HepG2 (cell line): ENCODE results near the gene EEA1. TPM values are rescaled to one million over a fixed set of nuclear protein-coding genes. Genes with fewer than 3 reads are reported as not detected.

ENCODE experiments used
- ARID4A ChIP-seq: sonication (generic); formaldehyde crosslinking; IDR thresholded peaks from 2 replicates; pipeline ENCODE4 v1.5.0; 2020; ENCODE audit warnings: mild to moderate bottlenecking, missing genetic modification reagents, borderline replicate concordance
- CREB1 ChIP-seq, 2 experiments: fragments of 450-650 bp in 1 of 2; IDR thresholded peaks; 2 replicates each; pipeline ENCODE4 v1.6.1; 2016 to 2017; ENCODE audit warnings: control low read depth in 1 of 2, mild to moderate bottlenecking in 1 of 2, missing compliant biosample characterization in 1 of 2, missing genetic modification characterization in 1 of 2
- FOXA3 ChIP-seq: IDR thresholded peaks from 2 replicates; pipeline ENCODE4 v1.6.1; 2016; ENCODE audit warnings: missing genetic modification reagents, missing compliant biosample characterization
- MXI1 ChIP-seq: IDR thresholded peaks from 3 replicates; pipeline ENCODE4 v1.6.1; 2012; ENCODE audit warnings: low read depth, low read length, inconsistent platforms, borderline replicate concordance
- NFE2L2 ChIP-seq: fragments of 150-350 bp; IDR thresholded peaks from 2 replicates; pipeline ENCODE4 v1.6.1; 2014; ENCODE audit warnings: low read length
- NR1H2 ChIP-seq: sonication (generic); formaldehyde crosslinking; IDR thresholded peaks from 2 replicates; pipeline ENCODE4 v1.8.1; 2022; ENCODE audit warnings: low read depth, missing genetic modification reagents, borderline replicate concordance
- PITX1 ChIP-seq: sonication (generic); formaldehyde crosslinking; IDR thresholded peaks from 2 replicates; pipeline ENCODE4 v1.5.1; 2020; ENCODE audit warnings: mild to moderate bottlenecking, missing genetic modification reagents
- PRDM15 ChIP-seq: sonication (generic); formaldehyde crosslinking; IDR thresholded peaks from 2 replicates; pipeline ENCODE4 v1.4.0; 2020; ENCODE audit warnings: missing genetic modification reagents
- RNF219 ChIP-seq: sonication (generic); formaldehyde crosslinking; IDR thresholded peaks from 2 replicates; pipeline ENCODE4 v1.5.0; 2020; ENCODE audit warnings: mild to moderate bottlenecking, missing genetic modification reagents
- SATB2 ChIP-seq: sonication (generic); formaldehyde crosslinking; IDR thresholded peaks from 2 replicates; pipeline ENCODE4 v1.5.0; 2020; ENCODE audit warnings: missing genetic modification reagents
- SNAI1 ChIP-seq: sonication (generic); formaldehyde crosslinking; IDR thresholded peaks from 2 replicates; pipeline ENCODE4 v1.5.0; 2020; ENCODE audit warnings: mild to moderate bottlenecking, missing genetic modification reagents, borderline replicate concordance
- SRSF9 ChIP-seq: fragments of 200-400 bp; formaldehyde crosslinking; IDR thresholded peaks from 2 replicates; pipeline ENCODE4 v1.6.1; 2018; ENCODE audit warnings: borderline replicate concordance, mild to moderate bottlenecking, low read depth, low read length; ENCODE audit not compliant: insufficient read depth, poor library complexity, severe bottlenecking
- ZNF703 ChIP-seq: sonication (generic); formaldehyde crosslinking; IDR thresholded peaks from 2 replicates; pipeline ENCODE4 v1.5.1; 2020; ENCODE audit warnings: missing genetic modification reagents, mild to moderate bottlenecking, moderate library complexity, borderline replicate concordance
- ZNF782 ChIP-seq: sonication (generic); formaldehyde crosslinking; IDR thresholded peaks from 2 replicates; pipeline ENCODE4 v1.4.0; 2020; ENCODE audit warnings: missing genetic modification reagents, mild to moderate bottlenecking, borderline replicate concordance
- polyA plus RNA-seq, 8 experiments: library from polyadenylated mRNA; depleted of rRNA in 3 of 8; stranded (reverse) in 7 of 8; unstranded in 1 of 8; fragments of >200 nt; fragmentation: Illumina TruSeq in 4 of 8; extraction: Trizol in 4 of 8; gene quantifications; 2 replicates each; pipeline versions ENCODE4 v1.2.1 to v1.2.3, GENCODE V29; 2011 to 2016; ENCODE audit warnings: low read depth in 4 of 8, missing spikeins in 1 of 8, mixed read lengths in 1 of 8; ENCODE audit not compliant: insufficient read depth in 1 of 8
- total RNA-seq, 5 experiments: library from RNA; depleted of rRNA; stranded (reverse); fragments of >200 nt; fragmentation: Illumina TruSeq; extraction: Trizol; gene quantifications; 2 replicates each; pipeline ENCODE4 v1.2.3, GENCODE V29; 2016; ENCODE audit warnings: low read depth in 1 of 5
- TF ChIP-seq, protein P1 (sequence below): sonication (generic); formaldehyde crosslinking; IDR thresholded peaks from 2 replicates; pipeline ENCODE4 v1.5.0; 2020; ENCODE audit warnings: missing genetic modification reagents
- TF ChIP-seq, protein P2 (sequence below): IDR thresholded peaks from 2 replicates; pipeline ENCODE4 v1.6.1; 2016; ENCODE audit warnings: low read depth

Gene EEA1
- total and polyA plus RNA-seq, 2 of the 13 experiments (the other 11 are each of a cell fraction or from before 2014, with no cell fraction given) = 5.0 to 19.3 TPM

DNA sequence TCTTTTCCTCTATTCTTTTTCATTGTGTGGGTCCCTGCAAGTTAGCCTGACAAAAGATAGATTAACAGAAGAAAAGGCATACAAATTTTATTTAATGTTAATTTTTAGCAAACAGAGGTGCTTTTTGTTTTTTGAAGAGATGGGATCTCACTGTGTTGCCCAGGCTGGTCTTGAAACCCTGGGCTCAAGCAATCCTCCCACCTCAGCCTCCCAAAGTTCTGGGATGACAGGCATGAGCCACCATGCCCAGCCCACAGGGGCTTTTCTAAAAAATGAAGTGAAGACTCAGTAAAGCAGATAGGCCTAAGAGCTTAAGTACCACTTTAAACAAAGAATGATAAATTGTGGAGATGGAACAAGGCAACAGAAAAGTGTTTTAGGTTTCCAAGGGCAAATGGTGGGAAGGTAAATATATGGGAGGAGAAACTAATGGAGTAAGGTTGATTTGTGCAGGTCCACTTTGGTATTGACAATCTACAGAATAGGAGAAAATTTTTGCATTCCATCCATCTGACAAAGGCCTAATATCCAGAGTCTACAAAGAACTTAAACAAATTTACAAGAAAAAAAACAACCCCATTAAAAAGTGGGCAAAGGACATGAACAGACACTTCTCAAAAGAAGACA, 18.6 kb upstream of the EEA1 start (continued):
- no peak for TF ChIP-seq ZNF703
- TF ChIP-seq NR1H2 (CRISPR knock-in tag) = no peak
- no peak for TF ChIP-seq PRDM15 (CRISPR knock-in tag)
- TF ChIP-seq ARID4A (CRISPR knock-in tag) = no peak
- no peak for TF ChIP-seq RNF219
- TF ChIP-seq PITX1 = no peak
- no peak for TF ChIP-seq MXI1
- TF ChIP-seq ZNF782 = no peak
- no peak for TF ChIP-seq SNAI1 (CRISPR knock-in tag)
- TF ChIP-seq, protein P1, sequence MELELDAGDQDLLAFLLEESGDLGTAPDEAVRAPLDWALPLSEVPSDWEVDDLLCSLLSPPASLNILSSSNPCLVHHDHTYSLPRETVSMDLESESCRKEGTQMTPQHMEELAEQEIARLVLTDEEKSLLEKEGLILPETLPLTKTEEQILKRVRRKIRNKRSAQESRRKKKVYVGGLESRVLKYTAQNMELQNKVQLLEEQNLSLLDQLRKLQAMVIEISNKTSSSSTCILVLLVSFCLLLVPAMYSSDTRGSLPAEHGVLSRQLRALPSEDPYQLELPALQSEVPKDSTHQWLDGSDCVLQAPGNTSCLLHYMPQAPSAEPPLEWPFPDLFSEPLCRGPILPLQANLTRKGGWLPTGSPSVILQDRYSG (CRISPR knock-in tag) = no peak
- no peak for TF ChIP-seq CREB1 (IDR thresholded peaks at IDR 0.05)
- no peak for TF ChIP-seq CREB1 (CRISPR knock-in tag; IDR thresholded peaks at IDR 0.05)
- TF ChIP-seq SATB2 (CRISPR knock-in tag) = no peak
- TF ChIP-seq, protein P2, sequence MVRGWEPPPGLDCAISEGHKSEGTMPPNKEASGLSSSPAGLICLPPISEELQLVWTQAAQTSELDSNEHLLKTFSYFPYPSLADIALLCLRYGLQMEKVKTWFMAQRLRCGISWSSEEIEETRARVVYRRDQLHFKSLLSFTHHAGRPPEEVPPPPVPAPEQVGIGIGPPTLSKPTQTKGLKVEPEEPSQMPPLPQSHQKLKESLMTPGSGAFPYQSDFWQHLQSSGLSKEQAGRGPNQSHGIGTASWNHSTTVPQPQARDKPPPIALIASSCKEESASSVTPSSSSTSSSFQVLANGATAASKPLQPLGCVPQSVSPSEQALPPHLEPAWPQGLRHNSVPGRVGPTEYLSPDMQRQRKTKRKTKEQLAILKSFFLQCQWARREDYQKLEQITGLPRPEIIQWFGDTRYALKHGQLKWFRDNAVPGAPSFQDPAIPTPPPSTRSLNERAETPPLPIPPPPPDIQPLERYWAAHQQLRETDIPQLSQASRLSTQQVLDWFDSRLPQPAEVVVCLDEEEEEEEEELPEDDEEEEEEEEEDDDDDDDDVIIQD = 0 out of 2 replicates have a peak, but pooled peaks have one; percentile 20
- TF ChIP-seq SRSF9 = no peak
- TF ChIP-seq FOXA3 (CRISPR knock-in tag) = peak; percentile 45; the same call in 1 of the 2 replicates
- no peak for TF ChIP-seq NFE2L2
